Measurements from ENCODE around the gene ZNF227. TPM values are rescaled to one million over a fixed set of nuclear protein-coding genes. Genes with fewer than 3 reads are reported as not detected.
"Not testable (repeated sequence)": the region's sequence is repeated elsewhere in the genome, so short reads cannot be mapped to it uniquely, and the experiment has no call there.

The ZNF227 gene
- total RNA-seq (10 to 100 TPM in 6 of 7 donors, 1 to 10 TPM in 1; 7.3 to 29.5 (median 24.8) TPM), polyA plus RNA-seq (10 to 100 TPM; 10.6 to 13.8 TPM)
- long read RNA-seq, donor 1, partial matches to known transcripts, result 0 of 9 reads
- long read RNA-seq, donor 1, other reads (novel, unspliced or antisense), result 7 of 9 reads
- long read RNA-seq, donor 2, partial matches to known transcripts, result 0 of 4 reads
- long read RNA-seq, donor 2, other reads (novel, unspliced or antisense), result 0 of 4 reads
- long read RNA-seq, donor 3, partial matches to known transcripts, result 3 of 13 reads
- long read RNA-seq, donor 3, other reads (novel, unspliced or antisense), result 5 of 13 reads

DNA sequence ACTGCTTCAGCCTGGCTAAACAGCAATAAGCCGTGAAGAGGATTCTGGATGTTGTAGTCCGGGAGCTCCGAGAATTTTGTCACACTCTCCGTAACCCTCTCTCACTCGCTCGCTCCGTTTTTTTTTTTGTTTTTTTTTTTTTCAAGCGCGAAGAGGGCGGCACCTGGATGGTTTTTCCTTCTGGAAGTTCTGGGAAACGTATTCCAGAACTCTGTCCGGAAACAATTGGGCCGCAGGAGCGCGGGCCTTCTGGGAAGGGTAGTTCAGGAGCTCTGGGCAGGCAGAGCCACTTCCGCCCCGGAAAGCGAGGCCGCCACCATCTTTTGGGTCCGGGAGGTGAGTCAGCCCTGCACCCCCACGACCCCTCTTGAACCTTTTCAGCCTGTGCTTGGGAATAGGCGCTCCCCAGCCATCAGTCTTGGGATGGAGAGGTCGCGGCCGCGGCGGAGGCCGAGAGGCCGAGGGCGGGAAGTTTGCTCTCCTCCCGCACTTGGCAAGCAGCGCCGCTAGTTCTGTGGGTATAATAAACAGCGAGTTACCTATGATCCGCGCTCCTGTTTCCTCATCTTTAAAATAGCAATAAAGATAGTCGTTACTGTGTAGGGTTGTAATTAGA is at the start of gene ZNF227:
ZNF227 (plus strand) TSS at position 283 of the 616 bp plus-strand sequence. CDS start 5,261 bp downstream, outside the sequence.
- peak within 1 kb of the TSS in 1 of 2 donors; percentile 59 for H3K27ac ChIP-seq
- H3K4me1 ChIP-seq (ENCODE audit: insufficient read depth), result no peaks in the 10 kb centered on the region
- intact Hi-C loops (cut with DNase I), result no loop called here
- H3K4me3 ChIP-seq, result peak within 1 kb of the TSS; percentile 89
- peak; percentile 91 to 93 (median 92) for DNase-seq
- no peak for TF ChIP-seq EP300 (IDR thresholded peaks at IDR 0.05)
- peak; percentile 27 for TF ChIP-seq POLR2A (IDR thresholded peaks at IDR 0.05)
- peaks cover 0 to 13% of the 10 kb centered on the region in 2 donors for H3K9me3 ChIP-seq
- H3K36me3 ChIP-seq, result no peaks in the 10 kb centered on the region
- WGBS, 3 donors, result 0% methylated on average over 37 of the region's 37 CpGs
- no peaks in the 10 kb centered on the region for H3K27me3 ChIP-seq

DNA sequence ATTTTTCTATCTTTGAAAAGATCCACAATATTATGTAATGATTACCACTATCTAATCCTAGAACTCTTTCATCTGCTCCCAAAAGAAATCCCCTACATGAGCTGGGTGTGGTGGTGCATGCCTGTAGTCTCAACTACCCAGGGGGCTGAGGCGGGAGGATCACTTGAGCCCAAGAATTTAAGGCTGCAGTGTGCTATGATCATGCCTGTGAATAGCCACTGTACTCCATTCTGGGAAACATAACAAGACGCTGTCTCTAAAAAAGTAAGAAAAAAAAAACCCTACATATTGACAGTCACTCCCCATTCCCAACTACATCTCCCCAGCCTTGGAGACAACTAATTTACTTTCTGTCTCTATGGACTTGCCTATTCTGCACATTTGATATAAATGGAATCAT is 48.5 kb upstream of the ZNF227 start:
- no peaks in the 10 kb centered on the region for H3K36me3 ChIP-seq
- no peak overlapping the region for H3K27ac ChIP-seq
- WGBS, 3 donors, result 88 to 94% (median 89%) methylated on average over 2 of the region's 2 CpGs
- intact Hi-C loops (cut with DNase I), result loop anchor here in 1 of 4 donors (5.0 kb wide), 1 partner anchor 51 kb away; the partner anchor contains the start of gene ZNF225
- no peak for TF ChIP-seq POLR2A (IDR thresholded peaks at IDR 0.05)
- TF ChIP-seq EP300 (IDR thresholded peaks at IDR 0.05), result no peak
- TF ChIP-seq, protein P1, sequence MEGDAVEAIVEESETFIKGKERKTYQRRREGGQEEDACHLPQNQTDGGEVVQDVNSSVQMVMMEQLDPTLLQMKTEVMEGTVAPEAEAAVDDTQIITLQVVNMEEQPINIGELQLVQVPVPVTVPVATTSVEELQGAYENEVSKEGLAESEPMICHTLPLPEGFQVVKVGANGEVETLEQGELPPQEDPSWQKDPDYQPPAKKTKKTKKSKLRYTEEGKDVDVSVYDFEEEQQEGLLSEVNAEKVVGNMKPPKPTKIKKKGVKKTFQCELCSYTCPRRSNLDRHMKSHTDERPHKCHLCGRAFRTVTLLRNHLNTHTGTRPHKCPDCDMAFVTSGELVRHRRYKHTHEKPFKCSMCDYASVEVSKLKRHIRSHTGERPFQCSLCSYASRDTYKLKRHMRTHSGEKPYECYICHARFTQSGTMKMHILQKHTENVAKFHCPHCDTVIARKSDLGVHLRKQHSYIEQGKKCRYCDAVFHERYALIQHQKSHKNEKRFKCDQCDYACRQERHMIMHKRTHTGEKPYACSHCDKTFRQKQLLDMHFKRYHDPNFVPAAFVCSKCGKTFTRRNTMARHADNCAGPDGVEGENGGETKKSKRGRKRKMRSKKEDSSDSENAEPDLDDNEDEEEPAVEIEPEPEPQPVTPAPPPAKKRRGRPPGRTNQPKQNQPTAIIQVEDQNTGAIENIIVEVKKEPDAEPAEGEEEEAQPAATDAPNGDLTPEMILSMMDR (IDR thresholded peaks at IDR 0.05), result no peak
- H3K9me3 ChIP-seq, result peaks cover 0 to 17% of the 10 kb centered on the region in 2 donors
- H3K4me1 ChIP-seq (ENCODE audit: insufficient read depth), result peaks cover 5% of the 10 kb centered on the region
- no peak for DNase-seq
- no peaks in the 10 kb centered on the region for H3K27me3 ChIP-seq
- H3K4me3 ChIP-seq, result no peak overlapping the region

DNA sequence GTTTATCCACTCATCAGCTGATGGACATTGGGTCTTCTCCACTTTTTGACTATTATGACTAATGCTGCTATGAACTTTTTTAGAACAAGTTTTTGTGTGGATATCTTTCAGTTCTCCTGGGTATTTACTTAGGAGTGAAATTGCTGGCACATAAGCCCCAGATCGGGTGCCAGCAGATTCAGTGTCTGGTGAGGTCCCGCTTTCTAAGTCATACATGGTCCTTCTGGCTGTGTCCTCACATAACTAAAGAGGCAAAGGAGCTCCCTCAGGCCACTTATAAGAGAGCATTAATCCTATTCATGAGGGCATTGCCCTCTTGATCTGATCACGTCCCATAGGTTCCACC is 48.0 kb upstream of the ZNF227 start:
- Histone ChIP-seq H3K27ac (peak overlapping the region in 1 of 2 donors; percentile 83), H3K9me3 (peaks cover 0 to 20% of the 10 kb centered on the region in 2 donors), H3K4me1 (ENCODE audit: insufficient read depth) (peaks cover 5% of the 10 kb centered on the region), H3K36me3 (no peaks in the 10 kb centered on the region), H3K4me3 (peak overlapping the region; percentile 68), H3K27me3 (no peaks in the 10 kb centered on the region)
- intact Hi-C loops (cut with DNase I), result loop anchor here in 1 of 4 donors (5.0 kb wide), 1 partner anchor 52 kb away; the partner anchor contains the start of gene ZNF225
- no peak for DNase-seq
- whole genome bisulfite sequencing, 3 donors, result 61 to 66% (median 61%) methylated on average over 3 of the region's 3 CpGs
- TF ChIP-seq POLR2A (IDR thresholded peaks at IDR 0.05), result no peak
- TF ChIP-seq EP300 (IDR thresholded peaks at IDR 0.05), result no peak
- TF ChIP-seq, protein P1 (IDR thresholded peaks at IDR 0.05), result no peak

GRCh38 chr19:44164673-44165512 is 47.4 kb upstream of the ZNF227 start, which contains the start of gene ZNF226:
TSS of gene ZNF226 (plus strand) at chr19:44165100. CDS start at chr19:44170081, 4,981 bp downstream.
- Histone ChIP-seq H3K4me1 (ENCODE audit: insufficient read depth) (peaks cover 5% of the 10 kb centered on the region), H3K9me3 (peaks cover 0 to 25% of the 10 kb centered on the region in 2 donors), H3K27ac (peak within 1 kb of the TSS; percentile 52 to 83), H3K36me3 (no peaks in the 10 kb centered on the region), H3K27me3 (no peaks in the 10 kb centered on the region), H3K4me3 (peak within 1 kb of the TSS; percentile 68)
- intact Hi-C loops (cut with DNase I), result loop anchor here in 1 of 4 donors (5.0 kb wide), 1 partner anchor 53 kb away; the partner anchor contains the start of gene ZNF225
- 0 to 1% (median 0%) methylated on average over 32 of the region's 32 CpGs for WGBS, 3 donors
- peak; percentile 82 to 88 (median 84) for DNase-seq
- TF ChIP-seq, protein P1 (IDR thresholded peaks at IDR 0.05), result peak in 1 of 3 donors; percentile 5
- TF ChIP-seq POLR2A (IDR thresholded peaks at IDR 0.05), result peak; percentile 46
- TF ChIP-seq EP300 (IDR thresholded peaks at IDR 0.05), result no peak

- H3K36me3 ChIP-seq; H3K4me1 ChIP-seq (ENCODE audit: insufficient read depth); H3K27ac ChIP-seq; DNase-seq; H3K27me3 ChIP-seq; H3K4me3 ChIP-seq; intact Hi-C loops (cut with DNase I): not testable (repeated sequence)
- WGBS, 3 donors, result 92 to 99% (median 98%) methylated on average over 6 of the region's 6 CpGs
- peaks cover 0 to 78% of the 10 kb centered on the region in 2 donors for H3K9me3 ChIP-seq
These were observed 41.7 kb upstream of the ZNF227 start for GRCh38 chr19:44170660-44171059.
